ENCODE measurements around the gene RPP38. TPM values are rescaled to one million over a fixed set of nuclear protein-coding genes. Genes with fewer than 3 reads are reported as not detected.

The RPP38 gene
- total and polyA plus RNA-seq, 2 donors (not counting 1 experiment from before 2014, with no cell fraction given): 15.4 to 26.4 TPM

DNA sequence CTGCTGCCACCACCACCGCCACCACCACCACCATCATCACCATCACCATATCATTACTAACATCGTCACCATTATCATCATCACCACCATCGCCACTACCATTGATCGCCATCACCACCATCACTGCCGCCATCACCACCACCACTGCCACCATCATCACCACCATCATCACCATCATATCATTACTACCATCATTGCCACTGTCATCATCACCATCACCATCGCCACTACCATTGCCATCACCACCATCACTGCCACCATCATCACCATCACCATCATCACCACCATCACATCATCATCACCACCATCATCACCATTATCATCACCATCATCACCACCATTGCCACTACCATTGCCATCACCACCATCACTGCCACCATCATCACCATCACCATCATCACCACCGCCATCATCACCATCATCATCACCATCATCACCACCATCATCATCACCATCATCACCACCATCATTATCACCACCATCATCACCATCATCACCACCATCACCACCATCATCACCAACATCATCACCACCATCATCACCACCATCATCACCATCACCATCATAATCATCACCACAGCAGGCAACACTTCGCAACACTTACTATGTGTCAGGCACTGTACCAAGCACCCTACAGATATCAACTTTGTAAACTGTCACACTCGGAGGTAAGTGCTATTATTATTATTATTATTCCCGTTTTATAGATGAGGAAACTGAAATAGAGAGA lies 52.1 kb downstream of the RPP38 start:
- no peaks in the 10 kb centered on the region for H3K9me3 ChIP-seq (ENCODE audit: control insufficient read depth, insufficient read depth, low read depth, low read length)
- no peak overlapping the region for H3K27ac ChIP-seq (ENCODE audit: insufficient read depth, low read length)
- no peak overlapping the region for H2AFZ ChIP-seq (ENCODE audit: low read length)
- no peak overlapping the region for H3K9ac ChIP-seq (ENCODE audit: insufficient read depth, low read length)
- peaks cover 36% of the 10 kb centered on the region for H3K79me2 ChIP-seq (ENCODE audit: control insufficient read depth, insufficient read depth, low read length)
- H3K4me2 ChIP-seq (ENCODE audit: extremely low read depth, insufficient read depth, low read length): no peak overlapping the region
- no peaks in the 10 kb centered on the region for H4K20me1 ChIP-seq (ENCODE audit: control insufficient read depth, extremely low read depth, insufficient read depth, low read length)
- H3K4me1 ChIP-seq (ENCODE audit: control insufficient read depth, extremely low read depth, insufficient read depth, low read length): peaks cover 3% of the 10 kb centered on the region
- no peak overlapping the region for H3K4me3 ChIP-seq (replicated peaks in 1 of 4; ENCODE audit: control extremely low read depth in 1 of 4, insufficient read depth in 1 of 4, low read depth in 3 of 4, low read length in 4 of 4)
- H3K36me3 ChIP-seq (ENCODE audit: control insufficient read depth, insufficient read depth, low read length): no peaks in the 10 kb centered on the region
- no peak for TF ChIP-seq EZH2 (IDR thresholded peaks at IDR 0.05; ENCODE audit: low read length, missing control alignments)
- TF ChIP-seq, protein P1, sequence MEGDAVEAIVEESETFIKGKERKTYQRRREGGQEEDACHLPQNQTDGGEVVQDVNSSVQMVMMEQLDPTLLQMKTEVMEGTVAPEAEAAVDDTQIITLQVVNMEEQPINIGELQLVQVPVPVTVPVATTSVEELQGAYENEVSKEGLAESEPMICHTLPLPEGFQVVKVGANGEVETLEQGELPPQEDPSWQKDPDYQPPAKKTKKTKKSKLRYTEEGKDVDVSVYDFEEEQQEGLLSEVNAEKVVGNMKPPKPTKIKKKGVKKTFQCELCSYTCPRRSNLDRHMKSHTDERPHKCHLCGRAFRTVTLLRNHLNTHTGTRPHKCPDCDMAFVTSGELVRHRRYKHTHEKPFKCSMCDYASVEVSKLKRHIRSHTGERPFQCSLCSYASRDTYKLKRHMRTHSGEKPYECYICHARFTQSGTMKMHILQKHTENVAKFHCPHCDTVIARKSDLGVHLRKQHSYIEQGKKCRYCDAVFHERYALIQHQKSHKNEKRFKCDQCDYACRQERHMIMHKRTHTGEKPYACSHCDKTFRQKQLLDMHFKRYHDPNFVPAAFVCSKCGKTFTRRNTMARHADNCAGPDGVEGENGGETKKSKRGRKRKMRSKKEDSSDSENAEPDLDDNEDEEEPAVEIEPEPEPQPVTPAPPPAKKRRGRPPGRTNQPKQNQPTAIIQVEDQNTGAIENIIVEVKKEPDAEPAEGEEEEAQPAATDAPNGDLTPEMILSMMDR (conservative IDR thresholded peaks at IDR 0.05 in 1 of 2, IDR thresholded peaks at IDR 0.05 in 1 of 2; ENCODE audit: low read depth in 1 of 2, low read length in 2 of 2): no peak
- DNase-seq (ENCODE audit: low read depth in 2 of 2): no peak
- no peaks in the 10 kb centered on the region for H3K27me3 ChIP-seq (ENCODE audit: control insufficient read depth, insufficient read depth, low read length)

- Histone ChIP-seq H3K4me3 (replicated peaks in 1 of 4; ENCODE audit: control extremely low read depth in 1 of 4, insufficient read depth in 1 of 4, low read depth in 3 of 4, low read length in 4 of 4) (no peak overlapping the region), H3K4me2 (ENCODE audit: extremely low read depth, insufficient read depth, low read length) (no peak overlapping the region), H3K27ac (ENCODE audit: insufficient read depth, low read length) (no peak overlapping the region), H2AFZ (ENCODE audit: low read length) (no peak overlapping the region), H3K9me3 (ENCODE audit: control insufficient read depth, insufficient read depth, low read depth, low read length) (no peaks in the 10 kb centered on the region), H3K27me3 (ENCODE audit: control insufficient read depth, insufficient read depth, low read length) (no peaks in the 10 kb centered on the region), H3K9ac (ENCODE audit: insufficient read depth, low read length) (no peak overlapping the region), H3K36me3 (ENCODE audit: control insufficient read depth, insufficient read depth, low read length) (no peaks in the 10 kb centered on the region), H3K79me2 (ENCODE audit: control insufficient read depth, insufficient read depth, low read length) (peaks cover 37% of the 10 kb centered on the region), H4K20me1 (ENCODE audit: control insufficient read depth, extremely low read depth, insufficient read depth, low read length) (no peaks in the 10 kb centered on the region), H3K4me1 (ENCODE audit: control insufficient read depth, extremely low read depth, insufficient read depth, low read length) (no peaks in the 10 kb centered on the region)
- no peak for DNase-seq (ENCODE audit: low read depth in 2 of 2)
- TF ChIP-seq, protein P1 (conservative IDR thresholded peaks at IDR 0.05 in 1 of 2, IDR thresholded peaks at IDR 0.05 in 1 of 2; ENCODE audit: low read depth in 1 of 2, low read length in 2 of 2): no peak
- TF ChIP-seq EZH2 (IDR thresholded peaks at IDR 0.05; ENCODE audit: low read length, missing control alignments): no peak
These were observed 53.4 kb downstream of the RPP38 start for GRCh38 chr10:15150563-15150962.

GRCh38 chr10:15152556-15152955 lies 55.4 kb downstream of the RPP38 start:
- Histone ChIP-seq H4K20me1 (ENCODE audit: control insufficient read depth, extremely low read depth, insufficient read depth, low read length) (peaks cover 3% of the 10 kb centered on the region), H2AFZ (ENCODE audit: low read length) (no peak overlapping the region), H3K9me3 (ENCODE audit: control insufficient read depth, insufficient read depth, low read depth, low read length) (no peaks in the 10 kb centered on the region), H3K4me3 (replicated peaks in 1 of 4; ENCODE audit: control extremely low read depth in 1 of 4, insufficient read depth in 1 of 4, low read depth in 3 of 4, low read length in 4 of 4) (no peak overlapping the region), H3K4me1 (ENCODE audit: control insufficient read depth, extremely low read depth, insufficient read depth, low read length) (no peaks in the 10 kb centered on the region), H3K36me3 (ENCODE audit: control insufficient read depth, insufficient read depth, low read length) (no peaks in the 10 kb centered on the region), H3K4me2 (ENCODE audit: extremely low read depth, insufficient read depth, low read length) (no peak overlapping the region), H3K27ac (ENCODE audit: insufficient read depth, low read length) (no peak overlapping the region), H3K27me3 (ENCODE audit: control insufficient read depth, insufficient read depth, low read length) (no peaks in the 10 kb centered on the region), H3K9ac (ENCODE audit: insufficient read depth, low read length) (no peak overlapping the region), H3K79me2 (ENCODE audit: control insufficient read depth, insufficient read depth, low read length) (peaks cover 31% of the 10 kb centered on the region)
- DNase-seq (ENCODE audit: low read depth in 2 of 2): no peak
- TF ChIP-seq, protein P1 (conservative IDR thresholded peaks at IDR 0.05 in 1 of 2, IDR thresholded peaks at IDR 0.05 in 1 of 2; ENCODE audit: low read depth in 1 of 2, low read length in 2 of 2): no peak
- TF ChIP-seq EZH2 (IDR thresholded peaks at IDR 0.05; ENCODE audit: low read length, missing control alignments): no peak

Other genes with a start within 250 kb of the RPP38 start
- 8.1 and 8.5 TPM in 2 replicates for gene SUV39H2, start 218.5 kb upstream of the RPP38 start, total RNA-seq
- 9.9 and 16.0 TPM in 2 replicates for gene SUV39H2, start 218.5 kb upstream of the RPP38 start, polyA plus RNA-seq
- 9.5 and 13.4 TPM in 2 replicates for gene DCLRE1C, start 143.3 kb upstream of the RPP38 start, total RNA-seq
- 7.6 and 8.9 TPM in 2 replicates for gene DCLRE1C, start 143.3 kb upstream of the RPP38 start, polyA plus RNA-seq
- 0.26 and 0.33 TPM in 2 replicates for gene MEIG1, start 138.0 kb upstream of the RPP38 start, total RNA-seq
- 0.18 TPM in 1 of 2 replicates, not detected in the other for gene MEIG1, start 138.0 kb upstream of the RPP38 start, polyA plus RNA-seq
- gene OLAH, start 53.4 kb upstream of the RPP38 start, total RNA-seq: not detected in 2 replicates
- gene OLAH, start 53.4 kb upstream of the RPP38 start, polyA plus RNA-seq: 0.08 TPM in 1 of 2 replicates, not detected in the other
- under 0.01 and 4.1 TPM in 2 replicates for gene ACBD7, start 8.6 kb upstream of the RPP38 start, total RNA-seq
- 0.42 and 1.3 TPM in 2 replicates for gene ACBD7, start 8.6 kb upstream of the RPP38 start, polyA plus RNA-seq
- gene NMT2, start 71.3 kb downstream of the RPP38 start, total RNA-seq: 21.0 and 21.3 TPM in 2 replicates
- gene NMT2, start 71.3 kb downstream of the RPP38 start, polyA plus RNA-seq: 16.6 and 35.2 TPM in 2 replicates